HFFc6 (cell line): ENCODE results near the gene MMP27. TPM values are rescaled to one million over a fixed set of nuclear protein-coding genes. Genes with fewer than 3 reads are reported as not detected.

Experiments used
- DNase-seq: peaks from one replicate; pipeline ENCODE4 v3.0.0-alpha.2; 2018
- H3K27ac Mint-ChIP-seq: 2 replicates; pipeline ENCODE4 v1.8.0; 2020; ENCODE audit warnings: mild to moderate bottlenecking, mixed read lengths
- H3K27me3 Mint-ChIP-seq: 2 replicates; pipeline ENCODE4 v1.8.0; 2021; ENCODE audit warnings: mild to moderate bottlenecking, moderate library complexity, mixed read lengths; ENCODE audit not compliant: insufficient read depth
- H3K36me3 Mint-ChIP-seq: 2 replicates; pipeline ENCODE4 v1.8.0; 2021; ENCODE audit warnings: low read depth, mixed read lengths
- H3K4me1 Mint-ChIP-seq: 2 replicates; pipeline ENCODE4 v1.8.0; 2020; ENCODE audit warnings: low read depth, mixed read lengths
- H3K4me3 Mint-ChIP-seq: 2 replicates; pipeline ENCODE4 v1.8.0; 2020; ENCODE audit warnings: mild to moderate bottlenecking, moderate library complexity, mixed read lengths
- H3K9me3 Mint-ChIP-seq: 2 replicates; pipeline ENCODE4 v1.8.0; 2020; ENCODE audit warnings: mild to moderate bottlenecking, mixed read lengths
- total RNA-seq, 6 experiments: library from RNA; stranded (reverse); fragmentation: NEBNext Ultra II Directional; extraction: Animal tissue kit (Norgen Biotek cat#: 25700); gene quantifications; 2 replicates in 1 of 6; 3 replicates in 5 of 6; pipeline ENCODE4 v1.2.3, GENCODE V29; 2021
- TF ChIP-seq, protein P1 (sequence below): fragments of 200-600 bp; sonication (generic); IDR thresholded peaks from 2 replicates; pipeline ENCODE4 v1.5.0; 2021; ENCODE audit warnings: antibody characterized with exemption, mild to moderate bottlenecking

The MMP27 gene
- total RNA-seq, 6 experiments from 2014 or later, result not detected

DNA sequence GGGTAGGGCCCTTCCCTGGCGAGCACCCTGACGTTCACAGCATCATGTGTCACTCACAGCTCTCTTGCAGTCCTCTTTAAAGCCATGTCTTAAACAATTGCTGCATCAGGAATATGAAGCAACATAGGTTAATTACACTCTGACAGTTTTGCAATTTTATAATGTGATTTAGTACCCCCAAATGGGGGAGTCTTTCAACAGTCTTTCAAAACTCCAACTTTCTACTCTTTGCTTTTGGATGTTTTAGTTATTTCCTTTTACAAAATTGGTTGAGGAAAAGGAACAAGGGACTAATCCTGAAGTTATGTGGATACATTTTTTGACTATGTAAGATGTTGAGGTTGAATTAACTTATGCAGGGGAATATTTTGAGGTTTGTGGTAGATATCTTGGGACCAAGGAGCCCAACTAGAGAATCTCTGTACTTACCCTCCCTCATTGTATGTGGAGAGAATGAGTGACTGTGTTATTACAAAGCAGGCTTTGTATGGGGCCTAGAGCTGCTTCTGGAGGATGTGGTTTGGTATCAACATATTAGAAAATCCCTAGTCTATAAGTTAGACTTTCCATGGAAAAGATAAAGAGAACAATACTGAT is 19.4 kb upstream of the MMP27 start, which contains the start of gene MMP8:
MMP8 (minus strand) TSS at position 51 of the 597 bp plus-strand sequence. CDS start 99 bp downstream, outside the sequence.
- H3K4me3 Mint-ChIP-seq, result no peak within 1 kb of the TSS
- H3K27ac Mint-ChIP-seq, result no peak within 1 kb of the TSS
- H3K9me3 Mint-ChIP-seq, result no peaks in the 10 kb centered on the region
- H3K27me3 Mint-ChIP-seq, result peaks cover 13% of the 10 kb centered on the region
- TF ChIP-seq, protein P1, sequence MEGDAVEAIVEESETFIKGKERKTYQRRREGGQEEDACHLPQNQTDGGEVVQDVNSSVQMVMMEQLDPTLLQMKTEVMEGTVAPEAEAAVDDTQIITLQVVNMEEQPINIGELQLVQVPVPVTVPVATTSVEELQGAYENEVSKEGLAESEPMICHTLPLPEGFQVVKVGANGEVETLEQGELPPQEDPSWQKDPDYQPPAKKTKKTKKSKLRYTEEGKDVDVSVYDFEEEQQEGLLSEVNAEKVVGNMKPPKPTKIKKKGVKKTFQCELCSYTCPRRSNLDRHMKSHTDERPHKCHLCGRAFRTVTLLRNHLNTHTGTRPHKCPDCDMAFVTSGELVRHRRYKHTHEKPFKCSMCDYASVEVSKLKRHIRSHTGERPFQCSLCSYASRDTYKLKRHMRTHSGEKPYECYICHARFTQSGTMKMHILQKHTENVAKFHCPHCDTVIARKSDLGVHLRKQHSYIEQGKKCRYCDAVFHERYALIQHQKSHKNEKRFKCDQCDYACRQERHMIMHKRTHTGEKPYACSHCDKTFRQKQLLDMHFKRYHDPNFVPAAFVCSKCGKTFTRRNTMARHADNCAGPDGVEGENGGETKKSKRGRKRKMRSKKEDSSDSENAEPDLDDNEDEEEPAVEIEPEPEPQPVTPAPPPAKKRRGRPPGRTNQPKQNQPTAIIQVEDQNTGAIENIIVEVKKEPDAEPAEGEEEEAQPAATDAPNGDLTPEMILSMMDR, result no peak
- peaks cover 17% of the 10 kb centered on the region for H3K4me1 Mint-ChIP-seq
- peaks cover 4% of the 10 kb centered on the region; the same call in 1 of the 2 replicates for H3K36me3 Mint-ChIP-seq
- DNase-seq, result no peak

DNA sequence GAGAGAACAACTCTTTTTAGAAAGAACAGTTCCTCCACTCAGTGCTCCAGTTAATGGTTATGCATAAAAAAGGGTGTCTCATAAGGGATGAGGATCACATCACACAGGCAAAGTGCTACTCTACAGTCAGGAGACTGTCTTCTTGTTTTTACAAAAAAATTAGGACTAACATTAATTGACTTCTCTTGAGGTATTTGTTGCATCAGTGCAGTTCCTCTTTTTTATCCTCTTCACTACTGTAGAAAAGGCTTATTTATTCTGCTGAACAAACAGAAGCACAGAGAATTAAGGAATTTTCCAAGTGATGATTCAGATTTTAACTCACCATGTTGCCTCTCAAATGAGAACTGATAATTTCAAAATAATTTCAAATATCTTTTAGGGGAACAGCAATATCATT is 17.3 kb upstream of the MMP27 start:
- no peak overlapping the region for H3K4me3 Mint-ChIP-seq
- no peak overlapping the region for H3K27ac Mint-ChIP-seq
- H3K9me3 Mint-ChIP-seq, result no peaks in the 10 kb centered on the region
- H3K36me3 Mint-ChIP-seq, result peaks cover 4% of the 10 kb centered on the region; the same call in 1 of the 2 replicates
- H3K4me1 Mint-ChIP-seq, result peaks cover 17% of the 10 kb centered on the region
- peaks cover 21% of the 10 kb centered on the region for H3K27me3 Mint-ChIP-seq
- TF ChIP-seq, protein P1, result no peak
- DNase-seq, result no peak

DNA sequence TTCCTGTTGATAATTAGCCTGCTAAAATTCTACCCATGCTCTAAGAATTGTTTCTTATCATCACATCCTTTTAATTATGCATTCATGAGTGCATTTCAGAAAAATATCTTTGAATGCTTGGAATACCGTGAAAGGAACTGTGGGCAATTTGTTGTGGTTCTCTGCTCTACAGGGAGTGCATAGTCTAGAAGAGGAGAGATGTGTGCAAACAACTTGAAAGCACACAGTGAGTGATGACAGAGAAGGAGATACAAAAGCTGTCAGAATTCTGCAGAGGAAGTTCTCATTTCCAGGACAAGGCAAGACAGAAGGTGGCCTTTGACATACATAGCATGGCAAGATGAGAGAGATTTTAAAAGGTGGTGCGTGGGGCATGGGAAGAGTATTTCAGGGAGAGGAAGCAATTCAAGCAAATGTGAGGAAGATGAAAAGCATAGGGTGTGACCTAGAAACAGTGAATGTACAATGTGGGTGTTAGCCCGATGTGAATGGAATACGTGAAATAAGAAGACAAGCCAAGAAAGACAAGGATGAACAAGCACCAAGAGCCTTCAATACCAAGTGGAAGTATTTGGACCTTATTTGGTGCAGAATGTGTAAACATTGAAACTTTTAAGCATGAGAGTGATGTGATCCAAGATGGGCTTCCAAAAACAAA is 14.2 kb upstream of the MMP27 start:
- no peak for DNase-seq
- Mint-ChIP-seq H3K27ac (no peak overlapping the region), H3K9me3 (no peaks in the 10 kb centered on the region), H3K4me1 (peaks cover 1% of the 10 kb centered on the region), H3K4me3 (no peak overlapping the region), H3K36me3 (peaks cover 4% of the 10 kb centered on the region; the same call in 1 of the 2 replicates), H3K27me3 (peaks cover 25% of the 10 kb centered on the region)
- TF ChIP-seq, protein P1, result no peak

DNA sequence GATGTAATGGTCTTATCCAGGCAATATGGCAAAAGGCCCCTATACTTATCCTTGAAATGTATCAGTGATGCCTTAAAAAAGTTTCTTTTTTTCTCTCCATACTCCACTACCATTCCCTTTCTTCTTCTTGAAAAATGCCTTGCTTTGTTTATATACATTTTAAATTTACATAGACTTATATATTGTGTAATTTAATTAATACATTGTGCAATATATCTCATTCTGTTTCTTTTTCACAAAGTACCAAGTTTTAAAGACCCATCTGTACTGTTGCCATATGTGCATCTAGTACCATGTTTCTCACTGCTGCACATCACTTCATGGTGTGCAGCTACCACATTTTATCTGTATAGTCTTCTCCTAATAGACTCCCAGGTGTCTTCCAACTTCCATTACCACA is 11.7 kb upstream of the MMP27 start:
- peaks cover 23% of the 10 kb centered on the region for H3K27me3 Mint-ChIP-seq
- H3K36me3 Mint-ChIP-seq, result no peaks in the 10 kb centered on the region; the same call in 1 of the 2 replicates
- H3K4me1 Mint-ChIP-seq, result no peaks in the 10 kb centered on the region
- TF ChIP-seq, protein P1, result no peak
- H3K9me3 Mint-ChIP-seq, result no peaks in the 10 kb centered on the region
- no peak for DNase-seq
- no peak overlapping the region for H3K4me3 Mint-ChIP-seq
- H3K27ac Mint-ChIP-seq, result no peak overlapping the region

DNA sequence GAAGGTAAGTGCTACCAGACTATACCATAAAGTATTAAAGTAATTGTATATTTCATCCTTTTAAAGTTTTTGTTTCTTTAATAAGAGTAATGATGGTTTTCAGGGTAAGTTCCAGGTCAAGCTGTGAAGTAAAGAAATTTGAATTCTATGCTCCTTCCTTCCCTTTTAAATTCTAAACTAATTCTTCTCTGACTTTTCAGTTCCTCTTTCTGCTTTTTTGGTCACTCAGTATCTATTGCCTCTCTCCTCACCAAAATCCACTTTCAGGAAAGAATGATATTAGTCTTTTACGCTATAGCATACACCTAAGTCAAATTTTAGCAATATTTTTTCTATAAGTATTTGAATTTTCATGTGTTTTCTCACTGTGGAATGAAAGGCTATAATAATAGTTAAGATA is 11.0 kb upstream of the MMP27 start:
- TF ChIP-seq, protein P1, result no peak
- peaks cover 25% of the 10 kb centered on the region for H3K27me3 Mint-ChIP-seq
- H3K27ac Mint-ChIP-seq, result no peak overlapping the region
- H3K4me3 Mint-ChIP-seq, result no peak overlapping the region
- H3K9me3 Mint-ChIP-seq, result no peaks in the 10 kb centered on the region
- H3K4me1 Mint-ChIP-seq, result no peaks in the 10 kb centered on the region
- no peak for DNase-seq
- no peaks in the 10 kb centered on the region; the same call in 1 of the 2 replicates for H3K36me3 Mint-ChIP-seq
